H1 (cell line): Measurements from ENCODE around the gene LRRTM4. TPM values are rescaled to one million over a fixed set of nuclear protein-coding genes. Genes with fewer than 3 reads are reported as not detected.

ENCODE experiments used
- CTCF ChIA-PET: fragments of 300-600 bp; sonication (Branson Sonifier 250); formaldehyde crosslinking; loops from one replicate; lab custom pipeline; 2021; ENCODE audit not compliant: partially characterized antibody; lab: Charles Lee
- POLR2A ChIA-PET: fragments of 300-600 bp; sonication (Branson Sonifier 250); formaldehyde crosslinking; loops from one replicate; lab custom pipeline; 2021; ENCODE audit warnings: inconsistent platforms; ENCODE audit not compliant: partially characterized antibody; lab: Charles Lee
- DNase-seq, 2 experiments: peaks; one replicate each; pipeline versions ENCODE4 v3.0.0 to v3.0.0-alpha.2; 2010 to 2022; ENCODE audit warnings: low spot score in 2 of 2, low read depth in 1 of 2, mixed read lengths in 1 of 2
- FAIRE-seq: peaks from 2 replicates; lab custom pipeline; 2011; peaks lifted over from hg19 to GRCh38; lab: Jason Lieb, UNC
- H2AFZ ChIP-seq: 2 replicates; pipeline ENCODE4 v1.8.1; 2012; ENCODE audit warnings: low read length, inconsistent platforms
- H2AK5ac ChIP-seq: 2 replicates; pipeline ENCODE4 v1.6.1; 2013; ENCODE audit warnings: low read depth, low read length
- H2BK120ac ChIP-seq: replicated peaks from 2 replicates; pipeline ENCODE3; 2013; ENCODE audit warnings: low read depth, low read length, inconsistent platforms
- H2BK12ac ChIP-seq: 2 replicates; pipeline ENCODE4 v1.6.1; 2013; ENCODE audit warnings: low read depth, low read length
- H2BK15ac ChIP-seq: 2 replicates; pipeline ENCODE4 v1.6.1; 2013; ENCODE audit warnings: low read length
- H2BK20ac ChIP-seq: 2 replicates; pipeline ENCODE4 v1.6.1; 2013; ENCODE audit warnings: low read length
- H2BK5ac ChIP-seq: 2 replicates; pipeline ENCODE4 v1.6.1; 2013; ENCODE audit warnings: low read depth, low read length
- H3K14ac ChIP-seq: 2 replicates; pipeline ENCODE4 v1.6.1; 2013; ENCODE audit warnings: inconsistent platforms; ENCODE audit not compliant: insufficient read length
- H3K18ac ChIP-seq: 2 replicates; pipeline ENCODE4 v1.6.1; 2013; ENCODE audit warnings: low read length; ENCODE audit errors: extremely low read depth
- H3K23ac ChIP-seq: 2 replicates; pipeline ENCODE4 v1.6.1; 2013; ENCODE audit warnings: inconsistent platforms; ENCODE audit not compliant: insufficient read length
- H3K23me2 ChIP-seq: 2 replicates; pipeline ENCODE4 v1.6.1; 2013; ENCODE audit warnings: low read depth, low read length
- H3K27ac ChIP-seq: 2 replicates; pipeline ENCODE4 v1.6.1; 2011; ENCODE audit warnings: low read depth, low read length, inconsistent platforms
- H3K27me3 ChIP-seq, 4 experiments: replicated peaks in 1 of 4; 1 replicate in 1 of 4; 2 replicates in 3 of 4; pipeline versions ENCODE4 v1.6.1 to v1.8.1; 2011 to 2013; ENCODE audit warnings: low read length in 3 of 4, mild to moderate bottlenecking in 3 of 4, inconsistent platforms in 2 of 4, mixed read lengths in 2 of 4, moderate library complexity in 1 of 4; ENCODE audit not compliant: control insufficient read depth in 3 of 4, insufficient read depth in 3 of 4; ENCODE audit errors: extremely low read depth in 1 of 4
- H3K36me3 ChIP-seq, 4 experiments: 2 replicates each; pipeline versions ENCODE4 v1.6.1 to v1.8.1; 2011 to 2013; ENCODE audit warnings: mild to moderate bottlenecking in 4 of 4, low read length in 3 of 4, moderate library complexity in 2 of 4, control low read depth in 1 of 4, inconsistent platforms in 1 of 4; ENCODE audit not compliant: insufficient read depth in 4 of 4, control insufficient read depth in 2 of 4
- H3K4ac ChIP-seq: replicated peaks from 2 replicates; pipeline ENCODE3; 2013; ENCODE audit warnings: low read length, low read depth, mixed read lengths, inconsistent platforms; ENCODE audit not compliant: insufficient read length
- H3K4me1 ChIP-seq, 4 experiments: replicated peaks in 1 of 4; 1 replicate in 1 of 4; 2 replicates in 3 of 4; pipeline versions ENCODE4 v1.6.1 to v1.8.1; 2011 to 2013; ENCODE audit warnings: low read length in 3 of 4, inconsistent platforms in 2 of 4, mixed read lengths in 1 of 4; ENCODE audit not compliant: insufficient read depth in 4 of 4, control insufficient read depth in 3 of 4
- H3K4me2 ChIP-seq, 2 experiments: 2 replicates each; pipeline versions ENCODE4 v1.6.1 to v1.8.1; 2011 to 2013; ENCODE audit warnings: low read depth in 2 of 2, low read length in 2 of 2, control low read depth in 1 of 2, inconsistent platforms in 1 of 2, mild to moderate bottlenecking in 1 of 2; ENCODE audit not compliant: insufficient read depth in 1 of 2
- H3K4me3 ChIP-seq, 4 experiments: fragments of 200-600, 300-600 bp in 1 of 4; sonication (generic), shearing (Covaris generic), sonication (Bioruptor Twin) in 1 of 4; 2 replicates each; pipeline versions ENCODE4 v1.5.1 to v1.8.1; 2011 to 2016; ENCODE audit warnings: low read length in 4 of 4, low read depth in 3 of 4, control low read depth in 2 of 4, inconsistent platforms in 2 of 4, mild to moderate bottlenecking in 2 of 4, mixed read lengths in 1 of 4, moderate library complexity in 1 of 4; ENCODE audit not compliant: insufficient read depth in 2 of 4; ENCODE audit errors: extremely low read depth in 1 of 4
- H3K56ac ChIP-seq: replicated peaks from 2 replicates; pipeline ENCODE3; 2013; ENCODE audit warnings: low read depth, mild to moderate bottlenecking, mixed read lengths, low read length, inconsistent platforms; ENCODE audit not compliant: insufficient read length
- H3K79me1 ChIP-seq: 2 replicates; pipeline ENCODE4 v1.6.1; 2013; ENCODE audit warnings: low read depth, low read length, control low read depth
- H3K79me2 ChIP-seq, 2 experiments: 2 replicates each; pipeline versions ENCODE4 v1.6.1 to v1.8.1; 2012 to 2013; ENCODE audit warnings: low read length in 2 of 2, mild to moderate bottlenecking in 2 of 2, inconsistent platforms in 1 of 2; ENCODE audit not compliant: insufficient read depth in 2 of 2, control insufficient read depth in 1 of 2
- H3K9ac ChIP-seq, 4 experiments: replicated peaks in 1 of 4; 1 replicate in 1 of 4; 2 replicates in 3 of 4; pipeline versions ENCODE4 v1.6.1 to v1.8.1; 2011 to 2013; ENCODE audit warnings: low read depth in 3 of 4, low read length in 3 of 4, control low read depth in 2 of 4, mild to moderate bottlenecking in 2 of 4, moderate library complexity in 2 of 4, inconsistent platforms in 1 of 4; ENCODE audit errors: extremely low read depth in 1 of 4
- H3K9me3 ChIP-seq, 2 experiments: 2 replicates each; pipeline versions ENCODE4 v1.6.1 to v1.8.1; 2012 to 2013; ENCODE audit warnings: mild to moderate bottlenecking in 2 of 2, moderate library complexity in 2 of 2, control low read depth in 1 of 2, inconsistent platforms in 1 of 2, low read depth in 1 of 2, low read length in 1 of 2, mixed read lengths in 1 of 2; ENCODE audit not compliant: insufficient read depth in 2 of 2
- H4K20me1 ChIP-seq, 2 experiments: replicated peaks in 1 of 2; 2 replicates each; pipeline versions ENCODE3 to v1.8.1; 2011 to 2013; ENCODE audit warnings: inconsistent platforms in 2 of 2, low read length in 2 of 2, mild to moderate bottlenecking in 1 of 2; ENCODE audit not compliant: insufficient read depth in 2 of 2, control insufficient read depth in 1 of 2
- H4K5ac ChIP-seq: 2 replicates; pipeline ENCODE4 v1.6.1; 2013; ENCODE audit warnings: low read length, low read depth, mixed read lengths, inconsistent platforms; ENCODE audit not compliant: insufficient read length
- H4K8ac ChIP-seq: 2 replicates; pipeline ENCODE4 v1.8.0; 2013; ENCODE audit warnings: mild to moderate bottlenecking, moderate library complexity, low read length, inconsistent platforms; ENCODE audit not compliant: insufficient read depth; ENCODE audit errors: extremely low read depth
- H4K91ac ChIP-seq: replicated peaks from 2 replicates; pipeline ENCODE3; 2013; ENCODE audit warnings: low read length, mixed read lengths, inconsistent platforms; ENCODE audit not compliant: insufficient read length
- E2F6 ChIP-seq: IDR thresholded peaks from 2 replicates; pipeline ENCODE4 v1.6.1; 2012; ENCODE audit warnings: inconsistent platforms
- polyA plus RNA-seq, 7 experiments: library from polyadenylated mRNA; depleted of rRNA in 3 of 7; stranded (reverse) in 5 of 7; unstranded in 2 of 7; fragments of >200 nt in 5 of 7; fragments of 200-250 nt in 2 of 7; gene quantifications; 1 replicate in 5 of 7; 2 replicates in 1 of 7; 4 replicates in 1 of 7; pipeline versions ENCODE4 v1.2.1 to v1.2.3, GENCODE V29; 2011 to 2013; ENCODE audit warnings: missing spikeins in 2 of 7, mixed read lengths in 2 of 7
- total RNA-seq: library from RNA; stranded (reverse); fragmentation: NEBNext Ultra II Directional; extraction: Animal tissue kit (Norgen Biotek cat#: 25700); gene quantifications from 2 replicates; pipeline ENCODE4 v1.2.1, GENCODE V29; 2021

Gene LRRTM4
- total and polyA plus RNA-seq, 2 of the 8 experiments (the other 6 are each of a cell fraction or from before 2014, with no cell fraction given), result 3.6 to 9.5 TPM

DNA sequence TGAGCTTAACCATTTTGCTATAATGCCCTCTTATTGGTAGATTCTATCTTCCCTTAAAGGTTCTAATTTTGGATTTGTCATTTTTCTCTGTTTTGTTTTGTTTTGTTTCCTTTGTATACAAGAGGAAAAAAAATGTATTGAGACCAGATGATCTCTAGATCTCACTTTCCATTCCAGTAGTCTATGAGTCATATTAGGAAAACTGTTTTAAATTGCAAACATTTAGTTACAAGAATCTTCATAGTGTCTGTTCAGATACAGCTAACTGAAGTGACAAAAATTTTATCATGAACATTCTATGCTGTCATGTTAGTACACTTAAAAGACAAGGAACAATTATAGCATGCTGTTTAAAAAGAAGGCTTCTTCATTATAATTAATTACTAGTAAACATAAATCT is 322.8 kb downstream of the LRRTM4 start:
- no peak for FAIRE-seq
- no peak overlapping the region for H3K4me2 ChIP-seq
- H3K18ac ChIP-seq, result no peak overlapping the region
- DNase-seq, result no peak
- no peaks in the 10 kb centered on the region for H3K36me3 ChIP-seq
- H3K56ac ChIP-seq, result no peak overlapping the region
- no peak overlapping the region for H3K23ac ChIP-seq
- no peaks in the 10 kb centered on the region for H4K20me1 ChIP-seq
- no peak overlapping the region for H3K4ac ChIP-seq
- H2BK15ac ChIP-seq, result no peak overlapping the region
- H3K14ac ChIP-seq, result no peak overlapping the region
- H3K27me3 ChIP-seq, result no peaks in the 10 kb centered on the region
- no peaks in the 10 kb centered on the region for H3K79me2 ChIP-seq
- no peaks in the 10 kb centered on the region for H3K4me1 ChIP-seq
- H4K8ac ChIP-seq, result no peak overlapping the region
- no peak overlapping the region for H4K91ac ChIP-seq
- H2BK20ac ChIP-seq, result no peak overlapping the region
- H4K5ac ChIP-seq, result no peak overlapping the region
- no peak overlapping the region for H2AK5ac ChIP-seq
- H3K9ac ChIP-seq, result no peak overlapping the region
- H2BK12ac ChIP-seq, result no peak overlapping the region
- H2BK120ac ChIP-seq, result no peak overlapping the region
- no peak overlapping the region for H3K27ac ChIP-seq
- POLR2A ChIA-PET, result no interaction called here
- TF ChIP-seq E2F6, result no peak
- H2BK5ac ChIP-seq, result no peak overlapping the region
- CTCF ChIA-PET, result no interaction called here
- no peak overlapping the region for H3K4me3 ChIP-seq
- no peaks in the 10 kb centered on the region for H3K23me2 ChIP-seq
- H2AFZ ChIP-seq, result no peak overlapping the region
- no peaks in the 10 kb centered on the region for H3K79me1 ChIP-seq
- H3K9me3 ChIP-seq, result no peaks in the 10 kb centered on the region
